Activated T-cell treated with anti-CD3 and anti-CD28 coated beads, Interleukin-2, amount 50 U/mL, for 48 hours (primary cell): Measurements from ENCODE around the gene CHRDL2.

ENCODE experiments used
- DNase-seq, 2 experiments: peaks; one replicate each; pipeline ENCODE4 v3.0.0-alpha.2; 2020

Gene CHRDL2

DNA sequence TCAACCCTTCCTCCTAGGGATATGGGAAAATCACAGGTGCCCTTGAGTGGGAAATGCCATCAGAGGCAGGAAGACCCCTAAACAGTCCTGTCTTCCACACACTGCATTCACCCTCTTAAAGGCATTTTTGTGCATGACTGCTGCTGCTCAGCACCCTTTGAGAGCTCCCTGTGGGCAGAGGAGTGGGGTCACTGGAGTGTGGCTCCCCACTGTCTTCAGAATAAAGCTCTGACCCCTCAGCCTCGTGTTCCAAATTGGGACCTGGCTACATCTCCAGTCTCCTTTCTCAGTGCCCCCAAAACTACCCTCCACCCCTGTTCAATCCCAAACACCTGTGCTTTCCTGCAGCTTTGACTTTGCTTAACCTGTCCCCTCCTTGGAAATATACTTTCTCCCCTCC lies 46.6 kb downstream of the CHRDL2 start:
- DNase-seq = no peak

- DNase-seq = no peak
Observed at GRCh38 chr11:74683941-74684481, 47.2 kb downstream of the CHRDL2 start.

GRCh38 chr11:74683279-74683871 lies 47.9 kb downstream of the CHRDL2 start:
- DNase-seq = peak; percentile 24 to 33

DNA sequence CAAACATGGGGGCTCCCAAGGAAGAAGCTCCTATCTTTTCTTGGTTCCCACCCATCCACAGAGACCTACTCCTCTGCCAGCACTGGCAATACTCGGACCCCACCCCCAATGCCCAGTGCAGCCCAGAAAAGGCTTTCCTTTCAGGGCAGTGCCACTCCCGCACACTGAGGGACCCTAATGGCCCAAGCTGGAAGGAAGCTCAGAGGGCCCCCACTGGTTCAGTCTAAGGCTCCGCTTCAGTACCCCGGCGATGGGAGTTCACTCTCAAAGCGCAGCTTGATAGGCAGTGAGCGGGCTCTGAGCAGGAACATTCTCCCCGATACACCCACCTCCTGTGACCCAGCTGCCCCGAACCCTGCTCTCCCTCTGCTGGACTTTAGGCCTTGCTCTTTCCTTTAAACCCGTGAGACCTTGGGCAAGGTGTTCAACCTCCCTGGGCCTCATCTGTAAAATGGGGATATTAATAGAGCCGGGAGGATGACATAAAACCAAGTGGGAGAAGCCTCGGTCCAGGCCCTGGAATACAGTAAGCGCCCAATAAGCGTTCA lies 48.4 kb downstream of the CHRDL2 start:
- no peak for DNase-seq

DNA sequence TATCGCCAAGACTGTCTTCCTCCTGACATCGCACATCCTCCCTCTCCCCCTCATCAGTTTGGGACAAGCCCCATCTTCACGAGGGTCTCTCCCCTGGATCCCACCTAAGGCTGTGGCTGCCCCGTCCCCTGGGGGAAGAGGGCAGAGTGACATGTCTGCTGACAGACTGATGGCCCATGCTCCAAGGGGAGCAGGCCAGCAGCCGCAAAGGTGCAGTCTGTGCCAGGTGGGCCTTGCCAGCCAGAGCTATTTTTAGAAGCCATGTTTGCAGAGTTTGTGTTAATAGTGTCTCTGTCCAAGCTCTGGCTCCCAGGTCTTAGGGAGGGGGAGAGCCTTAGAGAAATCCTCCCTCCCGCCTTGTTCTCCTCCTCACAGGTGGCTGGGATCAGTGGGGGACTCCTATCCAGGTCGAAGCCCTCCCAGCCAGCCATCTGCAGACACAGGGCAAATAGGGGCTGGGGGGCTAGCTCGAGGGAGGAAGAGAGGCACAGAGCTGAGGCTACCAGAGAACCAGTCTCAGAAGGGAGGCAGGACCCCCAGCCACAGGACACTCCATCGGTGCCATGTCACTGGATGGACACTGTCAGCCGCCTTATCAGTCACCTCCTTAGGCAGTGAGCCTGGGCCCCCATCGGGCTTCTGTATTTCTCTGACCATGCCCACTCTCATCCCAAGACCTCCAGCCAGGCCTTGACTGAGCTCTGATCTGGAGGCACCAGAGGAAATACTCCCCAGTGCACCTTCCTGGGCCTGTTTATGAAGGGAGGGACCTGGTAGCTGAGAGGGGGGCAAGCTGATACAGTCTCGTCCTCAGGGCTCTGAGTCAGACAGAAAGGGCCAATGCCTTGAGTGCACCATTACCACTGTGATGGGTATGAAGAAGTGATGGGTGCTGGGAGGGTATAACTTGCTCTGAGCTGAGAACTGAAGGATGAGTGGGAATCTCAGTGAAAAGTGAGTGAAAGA lies 49.3 kb downstream of the CHRDL2 start:
- no peak for DNase-seq

- no peak for DNase-seq
Observed at GRCh38 chr11:74680703-74681531, 50.3 kb downstream of the CHRDL2 start.

GRCh38 chr11:74680035-74680671 lies 51.1 kb downstream of the CHRDL2 start:
- no peak for DNase-seq

- no peak for DNase-seq
Observed at GRCh38 chr11:74679513-74679865, 51.7 kb downstream of the CHRDL2 start.

- DNase-seq = no peak
Observed at GRCh38 chr11:74678591-74679512, 52.4 kb downstream of the CHRDL2 start.

GRCh38 chr11:74678041-74678440 lies 53.2 kb downstream of the CHRDL2 start:
- DNase-seq = no peak

DNA sequence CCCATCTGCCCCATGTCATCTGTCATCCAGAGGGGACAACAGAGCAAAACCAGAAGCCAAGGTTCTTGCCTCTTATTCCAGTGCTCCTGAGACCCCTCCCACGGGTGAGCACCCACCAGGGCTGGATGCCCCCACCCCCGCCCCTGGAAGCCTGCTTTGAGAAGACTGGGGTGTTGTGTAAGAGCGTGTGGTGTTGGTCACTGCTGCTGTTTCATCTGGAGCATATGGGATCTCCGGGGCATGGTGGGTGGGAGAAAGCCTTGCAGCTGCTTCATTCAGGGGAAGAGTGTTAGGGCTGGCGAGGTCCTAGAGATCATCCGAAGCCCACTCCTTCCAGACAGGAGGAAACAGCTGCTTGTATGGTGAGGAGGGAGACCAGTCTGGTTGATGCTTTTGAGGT lies 54.1 kb downstream of the CHRDL2 start:
- DNase-seq = no peak

DNA sequence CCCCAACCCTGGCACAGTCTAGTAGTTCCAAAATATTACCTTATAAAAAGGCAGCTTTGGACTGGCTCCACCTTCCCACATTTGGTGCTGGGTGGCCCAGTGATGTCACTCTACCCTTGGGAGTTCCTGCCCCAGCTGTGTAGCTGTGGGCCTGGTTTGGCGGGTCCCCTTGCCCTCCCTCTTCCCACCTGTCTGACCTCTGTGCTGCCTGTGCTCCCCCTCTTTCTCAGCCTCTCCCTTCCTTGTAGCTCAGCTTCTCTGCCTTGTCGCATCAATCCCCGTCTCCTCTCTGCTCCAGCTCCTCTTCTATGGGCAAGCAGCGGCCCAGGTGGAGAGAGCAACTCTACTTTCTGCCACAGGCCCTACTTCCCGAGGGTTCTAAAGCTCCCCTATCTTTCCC lies 54.6 kb downstream of the CHRDL2 start:
- DNase-seq = peak in 1 of 2 experiments; percentile 7

GRCh38 chr11:74675761-74676160 lies 55.5 kb downstream of the CHRDL2 start:
- DNase-seq = no peak

DNA sequence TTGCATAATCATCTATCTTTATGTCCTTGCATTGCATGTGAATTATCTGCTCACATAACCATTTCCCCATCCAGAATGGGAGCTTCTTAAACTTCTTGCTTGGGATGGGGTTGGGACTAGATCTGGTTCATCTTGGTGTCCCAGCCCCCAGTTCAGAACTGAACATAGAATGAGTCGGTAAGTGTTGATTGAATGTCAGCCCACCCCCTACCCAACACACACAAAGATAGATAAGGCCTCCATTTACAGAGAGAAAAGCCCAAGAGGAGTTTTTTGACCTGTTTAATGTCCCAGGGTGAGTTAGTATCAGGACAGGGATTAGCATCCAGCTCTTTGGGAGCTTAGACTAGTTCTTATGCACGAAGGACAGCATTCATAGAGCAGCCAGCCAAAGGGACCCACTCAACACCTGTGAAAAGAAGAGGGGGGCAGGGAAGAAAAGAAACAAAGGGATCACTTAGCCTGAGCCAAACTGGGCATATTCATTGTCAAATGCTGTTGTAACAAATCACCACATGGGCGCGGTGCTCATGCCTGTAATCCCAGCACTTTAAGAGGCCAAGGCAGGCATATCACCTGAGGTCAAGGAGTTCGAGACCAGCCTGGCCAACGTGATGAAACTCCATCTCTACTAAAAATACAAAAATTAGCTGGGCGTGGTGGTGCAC lies 57.4 kb downstream of the CHRDL2 start:
- DNase-seq = no peak

DNA sequence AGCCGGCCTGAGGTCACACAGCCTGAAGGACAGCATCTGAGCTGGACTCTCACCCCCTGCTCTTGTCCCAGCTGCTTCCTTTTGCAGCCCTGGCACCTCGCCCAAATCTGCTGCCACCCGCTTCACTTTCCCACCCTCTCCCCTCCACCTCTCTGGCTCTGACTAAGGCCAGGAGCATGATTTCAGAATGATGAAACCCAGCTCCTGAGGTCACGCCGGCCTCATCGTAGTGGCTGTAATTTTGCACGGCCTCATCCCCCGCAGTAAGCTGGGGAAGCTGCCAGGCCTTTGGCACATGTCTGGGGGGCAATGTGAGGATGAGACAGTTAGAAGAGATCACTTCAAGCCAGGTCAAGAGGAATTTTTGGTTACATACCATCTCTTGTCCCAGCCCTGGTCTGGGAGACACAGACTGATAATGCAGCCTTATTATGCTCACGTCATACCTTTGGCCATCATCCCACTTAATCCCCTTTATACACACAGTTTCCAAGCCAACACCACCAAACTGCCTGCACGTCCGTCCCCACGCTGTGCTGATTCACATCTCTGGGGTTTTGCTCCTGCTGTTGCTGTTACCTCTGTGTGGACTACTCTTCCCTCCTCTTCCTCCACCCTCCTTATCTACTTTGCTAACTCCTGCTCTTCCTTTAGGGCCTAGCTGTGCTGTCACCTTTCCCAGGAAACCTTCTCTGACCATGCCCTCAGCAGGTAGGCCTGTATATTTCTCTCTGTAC lies 58.1 kb downstream of the CHRDL2 start:
- DNase-seq = no peak

- DNase-seq = no peak
Observed at GRCh38 chr11:74672332-74672955, 58.8 kb downstream of the CHRDL2 start.

- DNase-seq = no peak
Observed at GRCh38 chr11:74671520-74672196, 59.6 kb downstream of the CHRDL2 start.

DNA sequence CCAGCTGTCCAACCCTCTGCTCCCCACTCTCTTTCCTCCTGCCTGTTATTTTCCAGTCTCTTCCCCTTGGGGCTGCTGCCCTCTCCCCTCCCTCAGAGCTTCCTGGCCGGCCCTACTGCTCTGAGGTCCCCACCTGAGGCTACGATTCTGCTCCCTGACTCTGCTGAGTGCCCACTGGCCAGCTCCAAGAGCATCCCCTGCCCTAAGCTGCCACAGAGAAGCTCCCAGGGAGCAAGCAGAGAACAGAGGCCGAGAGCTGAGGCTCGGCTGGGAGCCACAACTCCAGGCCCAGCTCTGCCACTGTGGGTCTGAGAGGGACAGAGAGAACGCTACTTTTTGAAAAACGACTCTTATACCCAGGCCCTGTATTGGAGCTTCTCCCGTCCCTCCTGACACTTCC lies 61.1 kb downstream of the CHRDL2 start:
- no peak for DNase-seq
